ENCODE results near the gene UAP1L1.

Gene UAP1L1

DNA sequence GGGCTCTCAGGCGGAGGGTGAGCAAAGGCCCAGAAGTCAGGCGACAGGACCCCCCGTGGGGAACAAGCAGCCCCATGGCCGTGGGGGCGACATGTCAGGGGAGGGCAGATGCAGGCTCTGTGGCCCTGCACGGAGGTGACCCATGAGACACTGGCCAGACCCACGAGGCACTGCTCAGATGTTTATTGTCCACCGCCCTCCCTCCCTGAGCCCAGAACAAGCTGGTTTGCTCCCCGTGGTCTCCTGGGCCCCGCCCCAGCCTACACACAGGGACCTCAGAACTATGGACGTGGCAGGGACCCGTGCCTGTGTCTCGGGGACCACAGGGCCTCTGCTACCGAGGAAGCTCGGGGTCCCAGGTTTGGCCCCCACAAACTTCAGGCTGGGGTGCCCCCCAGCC is 47.3 kb upstream of the UAP1L1 start:
- Histone ChIP-seq H3K27me3 (ENCODE audit: insufficient read depth, low read length) (peaks cover 17% of the 10 kb centered on the region), H3K9ac (ENCODE audit: low read length) (no peak overlapping the region)
- no peak for TF ChIP-seq EZH2 (IDR thresholded peaks at IDR 0.05; ENCODE audit: borderline replicate concordance, low read length)
- TF ChIP-seq, protein P1, sequence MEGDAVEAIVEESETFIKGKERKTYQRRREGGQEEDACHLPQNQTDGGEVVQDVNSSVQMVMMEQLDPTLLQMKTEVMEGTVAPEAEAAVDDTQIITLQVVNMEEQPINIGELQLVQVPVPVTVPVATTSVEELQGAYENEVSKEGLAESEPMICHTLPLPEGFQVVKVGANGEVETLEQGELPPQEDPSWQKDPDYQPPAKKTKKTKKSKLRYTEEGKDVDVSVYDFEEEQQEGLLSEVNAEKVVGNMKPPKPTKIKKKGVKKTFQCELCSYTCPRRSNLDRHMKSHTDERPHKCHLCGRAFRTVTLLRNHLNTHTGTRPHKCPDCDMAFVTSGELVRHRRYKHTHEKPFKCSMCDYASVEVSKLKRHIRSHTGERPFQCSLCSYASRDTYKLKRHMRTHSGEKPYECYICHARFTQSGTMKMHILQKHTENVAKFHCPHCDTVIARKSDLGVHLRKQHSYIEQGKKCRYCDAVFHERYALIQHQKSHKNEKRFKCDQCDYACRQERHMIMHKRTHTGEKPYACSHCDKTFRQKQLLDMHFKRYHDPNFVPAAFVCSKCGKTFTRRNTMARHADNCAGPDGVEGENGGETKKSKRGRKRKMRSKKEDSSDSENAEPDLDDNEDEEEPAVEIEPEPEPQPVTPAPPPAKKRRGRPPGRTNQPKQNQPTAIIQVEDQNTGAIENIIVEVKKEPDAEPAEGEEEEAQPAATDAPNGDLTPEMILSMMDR (IDR thresholded peaks at IDR 0.05; ENCODE audit: low read length) = no peak

DNA sequence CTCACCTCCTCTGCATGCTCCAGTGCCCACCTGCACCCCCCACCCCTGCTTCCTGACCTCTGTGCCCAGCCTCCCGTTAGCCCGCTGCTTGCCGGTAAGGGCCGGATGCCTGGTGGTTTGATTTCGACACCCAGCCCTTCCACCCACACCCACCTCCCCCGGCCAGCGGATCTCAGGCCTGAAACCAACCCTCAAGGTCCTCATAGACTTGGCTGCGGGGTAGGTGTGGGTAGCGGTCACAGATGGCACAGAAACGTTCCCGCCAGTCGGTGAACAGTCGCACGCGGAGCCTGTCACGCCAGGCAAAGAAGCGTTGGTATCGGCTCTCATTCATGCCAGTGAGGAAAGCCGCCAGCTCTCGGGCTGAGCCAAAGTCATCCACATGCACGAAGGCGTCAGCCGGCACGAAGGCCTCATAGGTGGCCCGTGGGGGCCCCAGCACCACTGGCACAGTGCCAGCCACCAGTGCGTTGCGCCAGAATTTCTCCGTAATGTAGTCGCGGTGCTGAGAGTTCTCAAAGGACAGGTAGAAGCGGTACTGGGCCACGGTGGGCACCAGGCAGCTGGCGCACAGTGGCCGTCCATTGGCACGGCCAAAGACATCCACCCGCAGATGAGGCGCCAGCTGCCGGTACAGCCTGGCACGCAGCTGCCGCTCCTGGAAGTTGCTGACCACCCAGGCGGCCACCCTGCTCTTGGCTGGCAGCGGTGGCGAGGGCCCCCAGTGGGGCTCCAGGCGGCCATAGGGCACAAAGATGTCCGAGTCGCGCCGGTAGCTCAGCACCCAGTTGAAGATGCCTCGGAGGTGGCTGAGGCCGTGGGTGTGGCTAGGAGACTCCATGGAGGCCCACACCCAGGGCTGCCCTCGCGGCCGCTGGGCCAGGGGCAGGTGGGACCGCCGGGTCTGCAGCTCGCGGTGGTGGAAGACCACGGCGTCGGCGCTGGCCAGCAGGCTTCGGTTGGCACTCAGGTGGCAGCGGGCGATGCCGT is 46.5 kb upstream of the UAP1L1 start:
- TF ChIP-seq, protein P1 (IDR thresholded peaks at IDR 0.05; ENCODE audit: low read length) = no peak
- no peak for TF ChIP-seq EZH2 (IDR thresholded peaks at IDR 0.05; ENCODE audit: borderline replicate concordance, low read length)
- H3K36me3 ChIP-seq (ENCODE audit: insufficient read depth, low read length) = no peaks in the 10 kb centered on the region
- no peaks in the 10 kb centered on the region for H3K79me2 ChIP-seq (ENCODE audit: insufficient read depth, low read length)
- no peak overlapping the region for H3K4me2 ChIP-seq (ENCODE audit: low read length)
- H3K4me1 ChIP-seq (ENCODE audit: insufficient read depth, low read length, severe bottlenecking) = peaks cover 14% of the 10 kb centered on the region
- H2AFZ ChIP-seq (ENCODE audit: low read length) = no peak overlapping the region
- no peaks in the 10 kb centered on the region for H3K9me2 ChIP-seq (ENCODE audit: low read depth, low read length)
- H3K9ac ChIP-seq (ENCODE audit: low read length) = no peak overlapping the region
- no peaks in the 10 kb centered on the region for H4K20me1 ChIP-seq (ENCODE audit: insufficient read depth, low read length)
- no peaks in the 10 kb centered on the region for H3F3A ChIP-seq (ENCODE audit: insufficient read depth, low read length)
- H3K9me3 ChIP-seq (ENCODE audit: low read length) = no peaks in the 10 kb centered on the region
- no peak overlapping the region for H3K27ac ChIP-seq (ENCODE audit: low read depth, low read length, poor library complexity, severe bottlenecking)
- H3K4me3 ChIP-seq (ENCODE audit: low read depth, low read length, poor library complexity, severe bottlenecking) = no peak overlapping the region
- H3K27me3 ChIP-seq (ENCODE audit: insufficient read depth, low read length) = peaks cover 17% of the 10 kb centered on the region

More for the DNA sequence above, 47.3 kb upstream of the UAP1L1 start:
- H3K79me2 ChIP-seq (ENCODE audit: insufficient read depth, low read length) = no peaks in the 10 kb centered on the region
- H3K4me2 ChIP-seq (ENCODE audit: low read length) = no peak overlapping the region
- H2AFZ ChIP-seq (ENCODE audit: low read length) = no peak overlapping the region
- H3F3A ChIP-seq (ENCODE audit: insufficient read depth, low read length) = no peaks in the 10 kb centered on the region
- no peak overlapping the region for H3K27ac ChIP-seq (ENCODE audit: low read depth, low read length, poor library complexity, severe bottlenecking)
- no peak overlapping the region for H3K4me3 ChIP-seq (ENCODE audit: low read depth, low read length, poor library complexity, severe bottlenecking)
- H3K9me2 ChIP-seq (ENCODE audit: low read depth, low read length) = no peaks in the 10 kb centered on the region
- peaks cover 20% of the 10 kb centered on the region for H3K4me1 ChIP-seq (ENCODE audit: insufficient read depth, low read length, severe bottlenecking)
- no peaks in the 10 kb centered on the region for H4K20me1 ChIP-seq (ENCODE audit: insufficient read depth, low read length)
- H3K9me3 ChIP-seq (ENCODE audit: low read length) = no peaks in the 10 kb centered on the region
- no peaks in the 10 kb centered on the region for H3K36me3 ChIP-seq (ENCODE audit: insufficient read depth, low read length)

DNA sequence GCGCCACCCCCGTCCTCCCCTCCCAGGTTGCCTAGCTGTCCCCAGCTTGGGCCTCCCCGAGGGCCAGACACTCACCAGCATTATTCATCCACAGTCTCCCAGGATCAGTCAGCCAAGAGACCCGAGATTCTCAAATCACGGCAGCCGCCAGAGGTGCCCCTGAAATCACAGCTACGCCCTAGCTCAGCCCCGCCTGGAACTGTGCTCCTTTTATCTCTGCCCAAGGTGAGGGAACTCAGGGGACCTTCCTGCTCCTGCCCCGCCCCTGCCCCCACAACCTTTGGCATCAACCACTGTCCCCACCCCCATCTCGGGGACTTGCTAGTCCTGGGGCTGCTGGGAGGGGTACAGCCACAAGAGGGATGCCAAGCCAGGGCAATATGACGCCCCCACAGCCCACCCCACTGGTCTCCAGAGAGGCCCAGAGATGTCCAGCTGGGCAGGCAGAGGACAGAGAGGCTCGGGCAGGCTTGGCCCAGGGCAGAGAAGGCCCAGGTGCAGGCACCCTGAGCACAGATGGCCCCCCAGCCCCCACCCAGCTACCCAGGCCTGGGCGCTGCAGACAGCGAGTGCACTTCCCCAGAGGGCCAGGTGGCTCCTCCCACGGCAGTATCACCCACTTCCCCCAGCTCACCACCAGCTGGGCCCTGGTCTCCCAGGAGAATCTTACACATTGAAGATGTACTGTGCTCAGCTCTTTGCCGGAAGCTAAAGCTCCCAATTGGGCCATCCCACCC is 45.2 kb upstream of the UAP1L1 start, which contains the start of gene FUT7:
FUT7 (minus strand) TSS at position 185 of the 737 bp plus-strand sequence; CDS start at position 88, 97 bp downstream.
- H3K9me3 ChIP-seq (ENCODE audit: low read length) = no peaks in the 10 kb centered on the region
- H3K79me2 ChIP-seq (ENCODE audit: insufficient read depth, low read length) = no peaks in the 10 kb centered on the region
- peaks cover 10% of the 10 kb centered on the region for H3K4me1 ChIP-seq (ENCODE audit: insufficient read depth, low read length, severe bottlenecking)
- H4K20me1 ChIP-seq (ENCODE audit: insufficient read depth, low read length) = no peaks in the 10 kb centered on the region
- no peaks in the 10 kb centered on the region for H3K9me2 ChIP-seq (ENCODE audit: low read depth, low read length)
- no peaks in the 10 kb centered on the region for H3K36me3 ChIP-seq (ENCODE audit: insufficient read depth, low read length)
- H3K27me3 ChIP-seq (ENCODE audit: insufficient read depth, low read length) = peaks cover 15% of the 10 kb centered on the region
- no peaks in the 10 kb centered on the region for H3F3A ChIP-seq (ENCODE audit: insufficient read depth, low read length)
- no peak within 1 kb of the TSS for H3K4me2 ChIP-seq (ENCODE audit: low read length)
- H3K4me3 ChIP-seq (ENCODE audit: low read depth, low read length, poor library complexity, severe bottlenecking) = no peak within 1 kb of the TSS
- TF ChIP-seq, protein P1 (IDR thresholded peaks at IDR 0.05; ENCODE audit: low read length) = no peak
- TF ChIP-seq EZH2 (IDR thresholded peaks at IDR 0.05; ENCODE audit: borderline replicate concordance, low read length) = no peak
- no peak within 1 kb of the TSS for H3K9ac ChIP-seq (ENCODE audit: low read length)
- H2AFZ ChIP-seq (ENCODE audit: low read length) = no peak within 1 kb of the TSS
- H3K27ac ChIP-seq (ENCODE audit: low read depth, low read length, poor library complexity, severe bottlenecking) = no peak within 1 kb of the TSS
